Posterior cingulate gyrus (tissue), 11 donors: Measurements from ENCODE around the gene BCL11B.

ENCODE experiments used
- DNase-seq, 10 donors: peaks; one replicate each; pipeline versions ENCODE4 v3.0.0 to v3.0.0-alpha.2; 2020 to 2021; ENCODE audit warnings: mixed read lengths in 3 of 10
- intact Hi-C: fragments of 100-400 bp; cut with DNase I; formaldehyde crosslinking; loops from one replicate; pipeline ENCODE4 v1.15.1; 2023

BCL11B gene

GRCh38 chr14:99271951-99272631, at the start of gene BCL11B:
BCL11B (minus strand) TSS chr14:99272197; CDS start chr14:99271218, 979 bp downstream.
- DNase-seq = peak in 9 of 10 donors; percentile 35 to 95 (median 65)
- intact Hi-C loops = loop anchor here (10.0 kb wide), 1 partner anchor 143 kb away; no protein-coding TSS in a partner anchor

GRCh38 chr14:99321236-99321925, 49.4 kb upstream of the BCL11B start:
- intact Hi-C loops = loop anchor here (2.0 kb wide), 1 partner anchor 95 kb away; no protein-coding TSS in a partner anchor
- DNase-seq = no peak

- no peak for DNase-seq
- intact Hi-C loops = loop anchor here (2.0 kb wide), 1 partner anchor 96 kb away; no protein-coding TSS in a partner anchor
Measured at GRCh38 chr14:99320621-99321235, 48.7 kb upstream of the BCL11B start.

- peak in 2 of 10 donors; percentile 52 to 53 for DNase-seq
- intact Hi-C loops = loop anchor here (2.0 kb wide), 1 partner anchor 97 kb away; no protein-coding TSS in a partner anchor
Measured at GRCh38 chr14:99320105-99320572, 48.1 kb upstream of the BCL11B start.

GRCh38 chr14:99318959-99319295, 46.9 kb upstream of the BCL11B start:
- intact Hi-C loops = no loop called here

GRCh38 chr14:99318091-99318958, 46.3 kb upstream of the BCL11B start:
- intact Hi-C loops = no loop called here
- DNase-seq = no peak

More at GRCh38 chr14:99318959-99319295, 46.9 kb upstream of the BCL11B start:
- DNase-seq = no peak

- no peak for DNase-seq
- intact Hi-C loops = no loop called here
Measured at GRCh38 chr14:99317231-99318090, 45.5 kb upstream of the BCL11B start.

GRCh38 chr14:99316281-99317163, 44.5 kb upstream of the BCL11B start:
- no peak for DNase-seq
- intact Hi-C loops = no loop called here

GRCh38 chr14:99315197-99315596, 43.2 kb upstream of the BCL11B start:
- intact Hi-C loops = no loop called here

GRCh38 chr14:99314623-99315022, 42.6 kb upstream of the BCL11B start:
- intact Hi-C loops = no loop called here
- DNase-seq = no peak

More at GRCh38 chr14:99315197-99315596, 43.2 kb upstream of the BCL11B start:
- no peak for DNase-seq

GRCh38 chr14:99313234-99313633, 41.2 kb upstream of the BCL11B start:
- intact Hi-C loops = no loop called here
- DNase-seq = no peak

- intact Hi-C loops = no loop called here
- no peak for DNase-seq
Measured at GRCh38 chr14:99312106-99312505, 40.1 kb upstream of the BCL11B start.

GRCh38 chr14:99309220-99309766, 37.3 kb upstream of the BCL11B start:
- DNase-seq = no peak
- intact Hi-C loops = no loop called here

GRCh38 chr14:99304208-99304607, 32.2 kb upstream of the BCL11B start:
- no peak for DNase-seq
- intact Hi-C loops = no loop called here

GRCh38 chr14:99300190-99300589, 28.2 kb upstream of the BCL11B start:
- intact Hi-C loops = no loop called here
- DNase-seq = no peak

- no peak for DNase-seq
Measured at GRCh38 chr14:99296517-99296916, 24.5 kb upstream of the BCL11B start.

GRCh38 chr14:99289394-99290189, 17.6 kb upstream of the BCL11B start:
- intact Hi-C loops = no loop called here
- no peak for DNase-seq

More at GRCh38 chr14:99296517-99296916, 24.5 kb upstream of the BCL11B start:
- intact Hi-C loops = no loop called here
